SK-N-SH (cell line): Measurements from ENCODE around the gene AGAP1. TPM values are rescaled to one million over a fixed set of nuclear protein-coding genes. Genes with fewer than 3 reads are reported as not detected.

ENCODE experiments used
- CTCF ChIA-PET: fragments of 300-600, 350-600 bp; formaldehyde crosslinking; extraction: SDS; loops from one replicate; lab custom pipeline; 2021; lab: Yijun Ruan, JAX
- POLR2A ChIA-PET: fragments of 350-600 bp; sonication (Branson Sonifier 250); formaldehyde crosslinking; extraction: SDS; loops from one replicate; lab custom pipeline; 2020; ENCODE audit warnings: antibody characterized with exemption, inconsistent platforms; lab: Yijun Ruan, JAX
- DNase-seq: peaks from one replicate; pipeline ENCODE4 v3.0.0; 2012
- H2AFZ ChIP-seq: fragments of 200-600 bp; sonication (generic); 2 replicates; pipeline ENCODE4 v1.8.1; 2016; ENCODE audit warnings: antibody characterized with exemption, mild to moderate bottlenecking, low read depth
- H3F3A ChIP-seq: fragments of 200-600 bp; sonication (generic); replicated peaks from 2 replicates; pipeline ENCODE3; 2016; ENCODE audit warnings: antibody characterized with exemption, mild to moderate bottlenecking; ENCODE audit not compliant: insufficient read depth
- H3K27ac ChIP-seq, 2 experiments: fragments of 200-500 bp in 1 of 2; fragments of 200-600 bp in 1 of 2; sonication (Bioruptor generic) in 1 of 2; sonication (generic), shearing (Covaris generic) in 1 of 2; 2 replicates each; pipeline versions ENCODE4 v1.5.1 to v1.6.1; 2014 to 2016; ENCODE audit warnings: low read depth in 2 of 2, inconsistent platforms in 1 of 2, low read length in 1 of 2, mild to moderate bottlenecking in 1 of 2, mixed read lengths in 1 of 2
- H3K27me3 ChIP-seq: fragments of 200-600 bp; sonication (generic), shearing (Covaris generic); 2 replicates; pipeline ENCODE4 v1.6.1; 2016; ENCODE audit warnings: mixed run types; ENCODE audit not compliant: insufficient read depth
- H3K36me3 ChIP-seq, 2 experiments: fragments of 200-500 bp in 1 of 2; fragments of 200-600 bp in 1 of 2; sonication (Bioruptor generic) in 1 of 2; sonication (generic) in 1 of 2; replicated peaks in 1 of 2; 2 replicates each; pipeline versions ENCODE3 to v1.5.1; 2014 to 2016; ENCODE audit warnings: low read length in 1 of 2, mild to moderate bottlenecking in 1 of 2; ENCODE audit not compliant: insufficient read depth in 2 of 2, control insufficient read depth in 1 of 2
- H3K4me1 ChIP-seq, 2 experiments: fragments of 200-500 bp in 1 of 2; fragments of 200-600 bp in 1 of 2; sonication (Bioruptor generic) in 1 of 2; sonication (generic), shearing (Covaris generic) in 1 of 2; 2 replicates each; pipeline versions ENCODE4 v1.5.1 to v1.6.1; 2014 to 2016; ENCODE audit warnings: low read depth in 1 of 2, low read length in 1 of 2, mixed run types in 1 of 2; ENCODE audit not compliant: insufficient read depth in 2 of 2, control insufficient read depth in 1 of 2
- H3K4me2 ChIP-seq: fragments of 200-600 bp; sonication (generic), shearing (Covaris generic); 2 replicates; pipeline ENCODE4 v1.6.1; 2017; ENCODE audit warnings: mixed run types
- H3K4me3 ChIP-seq, 2 experiments: fragments of 200-500 bp in 1 of 2; fragments of 200-600 bp in 1 of 2; sonication (Bioruptor generic) in 1 of 2; sonication (generic), shearing (Covaris generic) in 1 of 2; 2 replicates each; pipeline versions ENCODE4 v1.5.1 to v1.8.1; 2014 to 2016; ENCODE audit warnings: low read depth in 2 of 2, inconsistent platforms in 1 of 2, low read length in 1 of 2, mild to moderate bottlenecking in 1 of 2, mixed read lengths in 1 of 2, moderate library complexity in 1 of 2
- H3K79me2 ChIP-seq: fragments of 200-600 bp; sonication (generic); 2 replicates; pipeline ENCODE4 v1.8.1; 2017; ENCODE audit warnings: mild to moderate bottlenecking; ENCODE audit not compliant: insufficient read depth
- H3K9ac ChIP-seq: fragments of 200-600 bp; sonication (generic); 2 replicates; pipeline ENCODE4 v1.6.1; 2017; ENCODE audit warnings: mixed run types
- H3K9me2 ChIP-seq: fragments of 200-600 bp; sonication (generic); 2 replicates; pipeline ENCODE4 v1.6.1; 2017; ENCODE audit warnings: mixed run types
- H3K9me3 ChIP-seq: fragments of 200-600 bp; sonication (generic); 2 replicates; pipeline ENCODE4 v1.6.1; 2017; ENCODE audit warnings: mixed run types, mild to moderate bottlenecking, moderate library complexity
- H4K20me1 ChIP-seq: fragments of 200-600 bp; sonication (generic); 2 replicates; pipeline ENCODE4 v1.6.1; 2017; ENCODE audit warnings: mild to moderate bottlenecking, mixed run types; ENCODE audit not compliant: insufficient read depth
- ELF1 ChIP-seq: IDR thresholded peaks from 2 replicates; pipeline ENCODE4 v1.4.0; 2012
- EZH2phosphoT487 ChIP-seq: fragments of 200-600 bp; sonication (generic); IDR thresholded peaks from 2 replicates; pipeline ENCODE4 v1.6.1; 2017; ENCODE audit warnings: low read depth, mixed run types, mild to moderate bottlenecking, antibody characterized with exemption, moderate library complexity, borderline replicate concordance
- FOXJ3 ChIP-seq: sonication (generic); formaldehyde crosslinking; IDR thresholded peaks from 2 replicates; pipeline ENCODE4 v1.5.1; 2020; ENCODE audit warnings: mild to moderate bottlenecking, missing genetic modification reagents
- IRF3 ChIP-seq: fragments of 150-350 bp; IDR thresholded peaks from 2 replicates; pipeline ENCODE4 v1.6.1; 2016; ENCODE audit warnings: mild to moderate bottlenecking, low read depth, low read length
- MEF2A ChIP-seq: IDR thresholded peaks from 2 replicates; pipeline ENCODE4 v1.4.0; 2012; ENCODE audit warnings: low read depth, borderline replicate concordance
- MXI1 ChIP-seq: IDR thresholded peaks from 2 replicates; pipeline ENCODE4 v1.6.1; 2012; ENCODE audit warnings: mild to moderate bottlenecking, low read depth, low read length, improper control_type of control experiment
- NFIC ChIP-seq: IDR thresholded peaks from 2 replicates; pipeline ENCODE4 v1.4.0; 2012; ENCODE audit warnings: borderline replicate concordance
- NRF1 ChIP-seq: IDR thresholded peaks from 2 replicates; pipeline ENCODE4 v1.6.1; 2012; ENCODE audit warnings: low read depth, mild to moderate bottlenecking, low read length
- RCOR1 ChIP-seq: fragments of 150-350 bp; IDR thresholded peaks from 2 replicates; pipeline ENCODE4 v1.6.1; 2017; ENCODE audit warnings: antibody characterized with exemption, low read length
- RFX5 ChIP-seq: IDR thresholded peaks from 2 replicates; pipeline ENCODE4 v1.6.1; 2012; ENCODE audit warnings: mild to moderate bottlenecking, improper control_type of control experiment, low read length
- WGBS: methylation state at CpG from one replicate; pipeline ENCODE4 v1.1.6; 2017; ENCODE audit warnings: low lambda C conversion rate; 5-methylcytosine and 5-hydroxymethylcytosine counted together
- polyA plus RNA-seq, 3 experiments: library from polyadenylated mRNA; depleted of rRNA; stranded (reverse); fragments of >200 nt; gene quantifications; 2 replicates each; pipeline ENCODE4 v1.2.3, GENCODE V29; 2012
- TF ChIP-seq, protein P1 (sequence below): fragments of 150-350 bp; IDR thresholded peaks from 2 replicates; pipeline ENCODE4 v1.6.1; 2017; ENCODE audit warnings: antibody characterized with exemption, low read length, low read depth, borderline replicate concordance

The AGAP1 gene
- polyA plus RNA-seq, 1 of the 3 experiments (the other 2 are of a cell fraction) = 8.8 TPM

DNA sequence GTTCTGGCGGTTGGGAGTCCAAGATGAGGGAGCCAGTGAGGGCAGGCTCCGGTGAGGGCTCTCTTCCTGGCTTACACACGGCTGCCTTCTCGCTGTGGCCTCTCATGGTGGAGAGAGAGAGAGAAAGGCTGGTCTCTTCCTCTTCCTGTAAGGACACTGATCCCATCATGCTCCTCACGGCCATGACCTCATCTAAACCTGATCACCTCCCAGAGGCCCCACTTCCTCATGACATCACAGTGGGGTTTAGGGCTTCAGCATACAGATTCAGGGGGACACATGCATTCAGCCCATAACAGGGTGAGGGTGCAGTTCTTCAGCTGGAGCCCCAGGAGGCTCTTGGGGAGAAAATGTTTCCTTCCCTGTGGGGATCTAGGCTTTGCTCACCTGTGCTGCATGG, 29.2 kb downstream of the AGAP1 start:
- H2AFZ ChIP-seq = no peak overlapping the region
- WGBS = 100% methylated on average over 4 of the region's 5 CpGs
- no peaks in the 10 kb centered on the region for H3K9me3 ChIP-seq
- no peak overlapping the region for H3K4me3 ChIP-seq
- no peaks in the 10 kb centered on the region for H3K9me2 ChIP-seq
- peaks cover 0 to under 1% of the 10 kb centered on the region in 2 experiments; a peak in 1 of 4 replicates for H3K4me1 ChIP-seq
- no peaks in the 10 kb centered on the region for H3K27me3 ChIP-seq
- H3K4me2 ChIP-seq = no peak overlapping the region
- ChIA-PET CTCF (interaction anchor here (1.5 kb wide), 1 partner anchor 9 kb away, joined by 4 read pairs; no protein-coding TSS in a partner anchor), POLR2A (no interaction called here)
- no peaks in the 10 kb centered on the region for H3F3A ChIP-seq
- H3K36me3 ChIP-seq = no peaks in the 10 kb centered on the region
- H3K27ac ChIP-seq = no peak overlapping the region
- no peak overlapping the region for H3K9ac ChIP-seq
- peaks cover 34% of the 10 kb centered on the region for H4K20me1 ChIP-seq
- no peak for DNase-seq
- TF ChIP-seq RFX5 (no peak), MXI1 (no peak)
- H3K79me2 ChIP-seq = peaks cover 48% of the 10 kb centered on the region

DNA sequence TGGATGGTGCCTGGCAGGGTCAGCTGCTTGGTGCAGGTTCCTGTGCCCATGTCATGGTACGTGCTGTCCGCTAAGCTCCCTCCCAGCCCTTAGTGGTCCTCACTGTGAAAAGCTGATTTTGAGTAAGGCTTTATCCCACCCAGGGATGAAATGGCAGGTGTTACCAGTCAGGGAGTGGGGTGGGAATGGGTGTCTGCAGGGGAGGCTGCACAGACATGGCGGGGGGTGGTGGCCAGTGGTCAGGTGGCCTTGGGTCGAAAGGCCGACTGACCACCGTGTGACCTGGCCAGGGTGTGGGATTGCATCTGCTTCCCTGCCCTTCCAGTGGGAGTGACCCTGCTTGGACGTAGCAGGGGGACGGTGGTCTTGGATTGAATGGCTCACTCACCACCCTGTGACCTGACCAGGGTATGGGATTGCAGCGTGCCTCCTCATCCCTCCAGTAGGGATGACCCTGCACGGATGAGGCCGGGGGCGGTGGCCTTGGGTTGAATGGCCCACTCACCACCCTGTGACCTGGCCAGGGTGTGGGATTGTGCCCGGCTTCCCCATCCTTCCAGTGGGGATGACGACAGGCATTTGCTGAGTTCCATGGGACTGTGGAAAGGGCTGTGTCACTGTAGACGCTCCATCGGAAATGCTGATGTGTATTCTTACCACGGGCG, 29.8 kb downstream of the AGAP1 start:
- Histone ChIP-seq H3K27ac (no peak overlapping the region), H3K9me2 (no peaks in the 10 kb centered on the region), H3K9ac (no peak overlapping the region)
- DNase-seq = no peak
- no peak for TF ChIP-seq FOXJ3 (CRISPR knock-in tag)
- no peak for TF ChIP-seq EZH2phosphoT487
- no peak for TF ChIP-seq NFIC
- no peak for TF ChIP-seq ELF1
- TF ChIP-seq NRF1 = no peak
- no peak for TF ChIP-seq MEF2A
- TF ChIP-seq RCOR1 = no peak
- TF ChIP-seq IRF3 = no peak
- TF ChIP-seq, protein P1, sequence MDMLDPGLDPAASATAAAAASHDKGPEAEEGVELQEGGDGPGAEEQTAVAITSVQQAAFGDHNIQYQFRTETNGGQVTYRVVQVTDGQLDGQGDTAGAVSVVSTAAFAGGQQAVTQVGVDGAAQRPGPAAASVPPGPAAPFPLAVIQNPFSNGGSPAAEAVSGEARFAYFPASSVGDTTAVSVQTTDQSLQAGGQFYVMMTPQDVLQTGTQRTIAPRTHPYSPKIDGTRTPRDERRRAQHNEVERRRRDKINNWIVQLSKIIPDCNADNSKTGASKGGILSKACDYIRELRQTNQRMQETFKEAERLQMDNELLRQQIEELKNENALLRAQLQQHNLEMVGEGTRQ = no peak
- TF ChIP-seq, all 33 proteins: peak for 0
- Histone ChIP-seq H3K9me3 (no peaks in the 10 kb centered on the region), H3F3A (no peaks in the 10 kb centered on the region), H3K4me2 (no peak overlapping the region), H3K36me3 (no peaks in the 10 kb centered on the region), H3K79me2 (peaks cover 47% of the 10 kb centered on the region; the same call in 1 of the 2 replicates), H4K20me1 (peaks cover 34% of the 10 kb centered on the region), H2AFZ (no peak overlapping the region), H3K27me3 (no peaks in the 10 kb centered on the region), H3K4me1 (no peaks in the 10 kb centered on the region; a peak in 1 of 4 replicates), H3K4me3 (no peak overlapping the region)
- 93% methylated on average over 9 of the region's 18 CpGs for WGBS
- ChIA-PET POLR2A (no interaction called here), CTCF (interaction anchor here (1.5 kb wide), 1 partner anchor 8 kb away, joined by 4 read pairs; no protein-coding TSS in a partner anchor)
